ENCODE measurements around the gene GRM4.
A peak's percentile ranks its signal among the peaks of the same experiment; 100 is the strongest.
"Not testable (repeated sequence)": the region's sequence is repeated elsewhere in the genome, so short reads cannot be mapped to it uniquely, and the experiment has no call there.

GRM4 gene

GRCh38 chr6:34146021-34146782 lies at the start of gene GRM4:
GRM4 (minus strand) TSS chr6:34146087; CDS start chr6:34133496, 12,591 bp downstream.
- no peak for DNase-seq (ENCODE audit: low read depth in 2 of 3, low spot score in 1 of 3)

- DNase-seq (ENCODE audit: low read depth in 2 of 3, low spot score in 1 of 3) = no peak
These were observed 48.9 kb upstream of the GRM4 start for GRCh38 chr6:34194772-34195171.

GRCh38 chr6:34190504-34191122 lies 44.7 kb upstream of the GRM4 start:
- no peak for DNase-seq (ENCODE audit: low read depth in 2 of 3, low spot score in 1 of 3)

DNA sequence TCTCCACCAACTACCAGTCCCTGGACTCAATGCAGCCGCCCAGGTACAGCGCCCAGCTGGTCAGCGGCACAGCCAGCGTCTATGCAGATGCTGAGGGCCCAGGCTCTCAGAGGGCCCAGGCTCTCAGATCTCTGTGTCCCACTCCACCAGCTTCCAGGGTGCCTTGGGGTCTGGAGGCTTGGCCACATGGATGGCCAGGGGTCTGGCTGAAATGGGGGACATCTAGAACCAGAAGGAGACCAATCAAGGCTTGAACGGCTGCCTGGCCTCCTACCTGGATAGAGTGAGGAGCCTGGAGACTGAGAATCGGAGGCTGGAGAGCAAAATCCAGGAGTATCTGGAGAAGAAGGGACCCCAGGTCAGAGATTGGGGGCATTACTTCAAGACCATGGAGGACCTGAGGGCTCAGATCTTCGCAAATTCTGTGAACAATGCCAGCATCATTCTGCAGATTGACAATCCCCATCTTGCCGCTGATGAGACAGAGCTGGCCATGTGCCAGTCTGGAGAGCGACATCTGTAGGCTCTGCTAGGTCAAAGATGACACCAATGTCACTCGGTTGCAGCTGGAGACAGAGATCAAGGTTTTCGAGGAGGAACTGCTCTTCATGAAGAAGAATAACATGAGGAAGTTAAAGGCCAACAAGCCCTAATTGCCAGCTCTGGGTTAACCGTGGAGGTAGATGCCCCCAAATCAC lies 44.1 kb upstream of the GRM4 start:
- DNase-seq (ENCODE audit: low read depth in 2 of 3, low spot score in 1 of 3) = peak in 2 of 3 donors; percentile 19 to 25

DNA sequence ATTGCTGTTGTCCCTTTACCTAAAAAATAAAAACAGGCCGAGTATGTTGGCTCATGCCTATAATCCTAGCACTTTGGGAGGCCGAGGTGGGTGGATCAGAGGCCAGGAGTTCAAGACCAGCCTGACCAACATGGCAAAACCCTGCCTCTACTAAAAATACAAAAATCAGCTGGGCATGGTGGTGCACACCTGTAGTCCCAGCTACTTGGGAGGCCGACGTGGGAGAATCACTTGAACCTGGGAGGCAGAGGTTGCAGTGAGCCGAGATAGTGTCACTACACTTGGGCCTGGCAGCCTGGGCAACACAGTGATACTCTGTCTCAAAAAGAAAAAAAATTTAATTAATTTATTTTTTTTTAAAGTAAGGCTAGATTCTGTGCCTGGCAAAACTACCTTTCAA lies 38.8 kb upstream of the GRM4 start:
- not testable (repeated sequence) for DNase-seq (ENCODE audit: low read depth in 2 of 3, low spot score in 1 of 3)

- DNase-seq (ENCODE audit: low read depth in 2 of 3, low spot score in 1 of 3) = peak; percentile 46 to 68 (median 52)
These were observed 37.1 kb upstream of the GRM4 start for GRCh38 chr6:34182751-34183531.

DNA sequence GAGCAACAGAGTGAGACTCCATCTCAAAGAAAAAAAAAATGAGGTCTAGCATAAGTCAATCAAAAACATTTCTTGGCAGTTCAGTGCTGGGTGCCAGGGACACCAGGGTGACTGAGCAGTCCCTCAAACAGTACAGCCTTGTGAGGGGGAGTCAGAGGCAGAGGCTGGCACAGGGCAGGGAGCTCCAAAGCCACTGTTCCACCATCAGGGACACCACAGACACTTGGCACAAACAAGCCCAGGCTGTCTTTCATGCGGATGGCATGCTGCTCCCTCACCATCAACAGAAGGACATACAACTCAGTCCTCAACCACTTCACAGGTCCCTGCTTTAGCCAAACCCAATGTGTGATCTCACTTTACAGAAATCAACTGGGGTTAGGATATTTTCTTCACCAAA lies 36.0 kb upstream of the GRM4 start:
- no peak for DNase-seq (ENCODE audit: low read depth in 2 of 3, low spot score in 1 of 3)

GRCh38 chr6:34179106-34179720 lies 33.3 kb upstream of the GRM4 start:
- DNase-seq (ENCODE audit: low read depth in 2 of 3, low spot score in 1 of 3) = no peak

DNA sequence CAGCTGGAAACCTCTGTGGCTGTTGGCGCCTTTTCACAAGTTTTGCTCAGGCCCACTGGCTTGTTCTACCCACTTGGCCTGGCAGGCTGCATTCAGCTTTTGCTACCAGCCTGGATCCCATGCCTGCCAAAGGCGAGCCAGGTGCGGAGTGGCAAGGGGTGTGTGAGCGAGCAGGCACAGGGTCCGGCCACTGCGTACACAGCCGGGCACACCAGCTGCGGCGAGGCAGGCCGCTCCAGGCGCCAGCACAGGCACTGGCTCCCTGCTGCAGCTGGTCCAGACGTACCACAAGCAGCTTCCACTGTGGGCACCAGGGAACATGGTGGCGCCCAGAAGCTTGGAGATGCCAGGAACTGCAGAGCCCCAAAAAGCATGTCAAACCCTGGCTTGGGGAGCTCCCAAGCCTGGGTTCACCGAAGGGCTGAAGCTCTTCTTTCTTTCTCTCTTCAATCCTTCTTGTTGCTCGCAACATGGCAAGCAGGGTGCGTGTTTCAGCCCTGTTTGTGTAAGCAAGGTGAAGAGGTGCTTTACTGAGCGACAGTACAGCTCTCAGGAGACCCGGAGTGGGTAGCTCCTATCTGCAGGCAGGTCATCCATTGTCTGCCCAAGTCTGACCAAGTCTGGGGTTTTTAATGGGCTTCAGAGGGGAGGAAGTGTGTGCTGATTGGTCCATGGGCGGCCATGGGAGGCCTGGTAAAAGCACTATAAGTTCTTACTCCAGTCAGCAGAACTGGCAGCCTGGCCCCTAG lies 32.6 kb upstream of the GRM4 start:
- DNase-seq (ENCODE audit: low read depth in 2 of 3, low spot score in 1 of 3) = no peak

DNA sequence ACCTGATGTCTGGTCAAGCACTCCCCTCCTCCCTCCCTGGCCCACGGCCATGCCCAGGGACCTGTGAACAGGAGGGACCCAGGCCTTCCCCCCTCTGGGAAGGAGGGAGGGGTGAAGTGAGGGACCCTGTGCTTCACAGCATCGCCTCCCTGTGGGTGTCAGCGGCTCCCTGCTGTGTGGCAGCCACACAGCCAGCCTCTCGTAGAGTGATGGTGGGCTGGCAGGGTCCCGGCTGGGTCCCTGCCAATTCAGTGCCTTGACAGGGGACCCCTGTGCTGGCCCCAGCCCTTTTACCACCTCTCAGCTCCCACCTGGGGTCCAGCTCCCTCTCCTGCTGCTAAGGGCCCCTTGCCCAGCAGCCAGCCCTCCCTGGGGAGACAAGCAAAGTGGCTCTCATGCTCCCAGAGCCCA lies 31.3 kb upstream of the GRM4 start:
- DNase-seq (ENCODE audit: low read depth in 2 of 3, low spot score in 1 of 3) = no peak

DNA sequence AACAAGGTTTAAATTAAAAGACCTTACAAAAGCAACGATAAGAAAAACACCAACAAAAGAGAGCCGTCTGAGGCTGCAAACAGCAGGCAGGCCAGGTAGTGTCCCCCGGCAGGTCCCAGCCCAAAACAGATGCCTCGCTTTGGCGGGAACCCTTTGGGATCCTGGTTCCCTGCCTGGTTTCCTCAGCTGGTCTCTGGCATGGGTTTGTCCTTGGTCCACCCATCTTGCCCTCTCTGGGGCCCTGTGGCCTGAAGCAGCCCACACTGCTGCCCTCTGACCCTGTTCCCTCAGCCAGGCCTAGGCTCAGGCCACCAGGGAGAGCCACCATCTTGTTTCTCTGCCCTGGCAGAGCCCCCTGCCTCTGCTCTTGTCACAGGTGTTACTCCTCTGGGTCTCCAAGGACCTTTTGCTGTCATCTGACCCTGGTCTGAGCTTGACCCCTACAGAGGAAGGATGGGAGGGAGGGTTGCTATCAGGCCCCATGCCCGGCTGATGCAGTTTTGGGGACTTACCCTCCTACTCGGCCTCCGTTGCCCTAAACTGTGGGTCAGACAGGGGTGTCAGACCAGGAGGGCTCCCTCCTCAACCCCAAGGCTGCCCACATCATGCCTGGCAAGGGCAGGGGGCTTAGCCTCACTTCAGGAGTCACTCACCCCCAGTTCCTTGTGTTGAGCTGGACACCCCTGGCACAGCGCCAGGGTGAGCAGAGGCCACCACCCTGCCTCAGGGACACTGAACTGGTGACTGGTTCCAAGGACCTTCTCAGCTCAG lies 30.6 kb upstream of the GRM4 start:
- DNase-seq (ENCODE audit: low read depth in 2 of 3, low spot score in 1 of 3) = no peak

GRCh38 chr6:34174846-34175399 lies 29.0 kb upstream of the GRM4 start:
- no peak for DNase-seq (ENCODE audit: low read depth in 2 of 3, low spot score in 1 of 3)

DNA sequence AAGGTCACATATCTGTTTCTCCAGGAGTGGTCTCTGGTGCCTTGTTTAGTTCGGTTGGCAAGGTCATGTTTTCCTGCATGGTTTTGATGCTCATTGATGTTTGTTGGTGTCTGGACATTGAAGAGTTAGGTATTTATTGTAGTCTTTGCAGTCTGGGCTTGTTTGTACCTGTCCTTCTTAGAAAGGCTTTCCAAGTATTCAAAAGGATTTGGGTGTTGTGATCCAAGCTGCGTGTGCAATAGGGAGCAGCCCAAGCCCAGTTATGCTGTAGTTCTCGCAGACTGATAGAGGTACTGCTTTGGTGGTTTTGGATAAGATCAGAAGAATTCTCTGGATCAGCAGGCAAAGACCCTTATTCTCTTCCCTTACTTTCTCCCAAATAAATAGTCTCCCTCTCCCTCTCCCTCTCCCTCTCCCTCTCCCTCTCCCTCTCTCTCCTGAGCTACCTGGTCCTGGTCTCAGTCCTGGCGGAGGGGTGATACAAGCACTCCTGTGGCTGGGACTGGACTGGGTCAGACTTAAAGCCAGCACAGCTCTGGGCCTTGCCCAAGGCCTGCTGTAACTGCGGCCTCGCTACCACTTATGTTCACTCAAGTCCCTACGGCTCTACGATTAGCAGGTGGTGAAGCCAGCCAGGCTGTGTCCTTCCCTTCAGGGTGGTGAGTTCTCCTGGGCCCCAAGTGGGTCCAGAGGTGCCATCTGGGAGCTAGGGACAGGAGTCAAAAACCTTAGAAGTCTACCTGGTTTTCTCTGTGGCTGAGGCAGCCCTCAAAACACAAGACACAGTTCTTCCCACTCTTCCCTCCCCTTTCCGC lies 27.3 kb upstream of the GRM4 start:
- DNase-seq (ENCODE audit: low read depth in 2 of 3, low spot score in 1 of 3) = no peak

- DNase-seq (ENCODE audit: low read depth in 2 of 3, low spot score in 1 of 3) = no peak
These were observed 24.5 kb upstream of the GRM4 start for GRCh38 chr6:34170346-34170745.

DNA sequence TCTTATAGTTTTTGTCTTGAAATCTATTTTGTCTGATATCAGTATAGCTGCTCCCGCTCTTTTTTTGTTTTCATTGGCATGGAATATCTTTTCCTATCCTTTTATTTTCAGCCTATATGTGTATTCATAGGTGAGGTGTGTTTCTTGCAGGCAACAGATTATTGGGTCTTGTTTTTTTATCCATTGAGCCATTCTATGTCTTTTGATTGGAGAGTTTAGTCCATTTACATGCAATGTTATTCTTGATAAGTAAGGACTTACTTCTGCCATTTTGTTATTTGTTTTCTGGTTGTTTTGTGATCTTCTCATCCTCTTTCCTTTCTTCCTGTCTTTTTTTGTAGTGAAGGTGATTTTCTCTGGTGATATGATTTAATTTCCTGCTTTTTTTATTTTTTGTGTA lies 24.0 kb upstream of the GRM4 start:
- no peak for DNase-seq (ENCODE audit: low read depth in 2 of 3, low spot score in 1 of 3)

GRCh38 chr6:34161857-34162515 lies 16.1 kb upstream of the GRM4 start:
- no peak for DNase-seq (ENCODE audit: low read depth in 2 of 3, low spot score in 1 of 3)

DNA sequence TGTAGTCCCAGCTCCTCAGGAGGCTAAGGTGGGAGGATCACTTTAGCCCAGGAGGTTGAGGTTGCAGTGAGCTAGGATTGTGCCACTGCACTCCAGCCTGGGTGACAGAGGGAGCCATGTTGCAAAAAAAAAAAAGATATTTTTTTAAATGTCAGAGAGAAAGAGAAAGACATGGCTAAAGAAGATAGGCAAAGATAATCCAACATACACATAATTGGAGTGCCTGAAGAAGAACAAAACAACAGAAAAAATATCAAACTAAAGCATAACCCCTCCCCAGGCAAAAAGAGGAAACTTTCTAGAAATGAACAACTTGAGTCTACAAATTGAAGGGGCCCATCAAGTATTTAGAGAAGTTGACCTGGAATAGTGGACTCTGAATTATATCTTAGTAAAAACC lies 14.0 kb upstream of the GRM4 start:
- DNase-seq (ENCODE audit: low read depth in 2 of 3, low spot score in 1 of 3) = no peak

DNA sequence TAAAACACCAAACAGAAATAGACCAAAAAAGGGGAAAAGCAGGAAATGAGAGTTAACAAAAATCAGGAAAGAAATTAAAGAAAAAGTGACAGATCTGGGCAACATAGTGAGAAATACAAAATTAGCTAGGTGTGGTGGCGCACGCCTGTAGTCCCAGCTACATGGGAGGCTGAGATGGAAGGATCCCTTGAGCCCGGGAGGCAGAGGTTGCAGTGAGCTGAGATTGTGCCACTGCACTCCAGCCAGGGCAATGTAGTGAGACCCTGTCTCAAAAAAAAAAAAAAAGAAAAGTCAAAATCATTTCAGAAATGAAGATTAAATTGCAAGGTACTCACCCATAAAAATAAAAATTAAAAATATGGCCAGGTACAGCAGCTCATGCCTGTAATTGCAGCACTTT lies 13.0 kb upstream of the GRM4 start:
- DNase-seq (ENCODE audit: low read depth in 2 of 3, low spot score in 1 of 3) = no peak
